SK-N-SH (cell line): ENCODE results near the gene TMEM244. TPM values are rescaled to one million over a fixed set of nuclear protein-coding genes. Genes with fewer than 3 reads are reported as not detected.

Source experiments
- CTCF ChIA-PET: fragments of 300-600, 350-600 bp; formaldehyde crosslinking; extraction: SDS; loops from one replicate; lab custom pipeline; 2021; lab: Yijun Ruan, JAX
- POLR2A ChIA-PET: fragments of 350-600 bp; sonication (Branson Sonifier 250); formaldehyde crosslinking; extraction: SDS; loops from one replicate; lab custom pipeline; 2020; ENCODE audit warnings: antibody characterized with exemption, inconsistent platforms; lab: Yijun Ruan, JAX
- DNase-seq: peaks from one replicate; pipeline ENCODE4 v3.0.0; 2012
- H2AFZ ChIP-seq: fragments of 200-600 bp; sonication (generic); 2 replicates; pipeline ENCODE4 v1.8.1; 2016; ENCODE audit warnings: antibody characterized with exemption, mild to moderate bottlenecking, low read depth
- H3F3A ChIP-seq: fragments of 200-600 bp; sonication (generic); replicated peaks from 2 replicates; pipeline ENCODE3; 2016; ENCODE audit warnings: antibody characterized with exemption, mild to moderate bottlenecking; ENCODE audit not compliant: insufficient read depth
- H3K27ac ChIP-seq, 2 experiments: fragments of 200-500 bp in 1 of 2; fragments of 200-600 bp in 1 of 2; sonication (Bioruptor generic) in 1 of 2; sonication (generic), shearing (Covaris generic) in 1 of 2; 2 replicates each; pipeline versions ENCODE4 v1.5.1 to v1.6.1; 2014 to 2016; ENCODE audit warnings: low read depth in 2 of 2, inconsistent platforms in 1 of 2, low read length in 1 of 2, mild to moderate bottlenecking in 1 of 2, mixed read lengths in 1 of 2
- H3K27me3 ChIP-seq: fragments of 200-600 bp; sonication (generic), shearing (Covaris generic); 2 replicates; pipeline ENCODE4 v1.6.1; 2016; ENCODE audit warnings: mixed run types; ENCODE audit not compliant: insufficient read depth
- H3K36me3 ChIP-seq, 2 experiments: fragments of 200-500 bp in 1 of 2; fragments of 200-600 bp in 1 of 2; sonication (Bioruptor generic) in 1 of 2; sonication (generic) in 1 of 2; replicated peaks in 1 of 2; 2 replicates each; pipeline versions ENCODE3 to v1.5.1; 2014 to 2016; ENCODE audit warnings: low read length in 1 of 2, mild to moderate bottlenecking in 1 of 2; ENCODE audit not compliant: insufficient read depth in 2 of 2, control insufficient read depth in 1 of 2
- H3K4me1 ChIP-seq, 2 experiments: fragments of 200-500 bp in 1 of 2; fragments of 200-600 bp in 1 of 2; sonication (Bioruptor generic) in 1 of 2; sonication (generic), shearing (Covaris generic) in 1 of 2; 2 replicates each; pipeline versions ENCODE4 v1.5.1 to v1.6.1; 2014 to 2016; ENCODE audit warnings: low read depth in 1 of 2, low read length in 1 of 2, mixed run types in 1 of 2; ENCODE audit not compliant: insufficient read depth in 2 of 2, control insufficient read depth in 1 of 2
- H3K4me2 ChIP-seq: fragments of 200-600 bp; sonication (generic), shearing (Covaris generic); 2 replicates; pipeline ENCODE4 v1.6.1; 2017; ENCODE audit warnings: mixed run types
- H3K4me3 ChIP-seq, 2 experiments: fragments of 200-500 bp in 1 of 2; fragments of 200-600 bp in 1 of 2; sonication (Bioruptor generic) in 1 of 2; sonication (generic), shearing (Covaris generic) in 1 of 2; 2 replicates each; pipeline versions ENCODE4 v1.5.1 to v1.8.1; 2014 to 2016; ENCODE audit warnings: low read depth in 2 of 2, inconsistent platforms in 1 of 2, low read length in 1 of 2, mild to moderate bottlenecking in 1 of 2, mixed read lengths in 1 of 2, moderate library complexity in 1 of 2
- H3K79me2 ChIP-seq: fragments of 200-600 bp; sonication (generic); 2 replicates; pipeline ENCODE4 v1.8.1; 2017; ENCODE audit warnings: mild to moderate bottlenecking; ENCODE audit not compliant: insufficient read depth
- H3K9ac ChIP-seq: fragments of 200-600 bp; sonication (generic); 2 replicates; pipeline ENCODE4 v1.6.1; 2017; ENCODE audit warnings: mixed run types
- H3K9me2 ChIP-seq: fragments of 200-600 bp; sonication (generic); 2 replicates; pipeline ENCODE4 v1.6.1; 2017; ENCODE audit warnings: mixed run types
- H3K9me3 ChIP-seq: fragments of 200-600 bp; sonication (generic); 2 replicates; pipeline ENCODE4 v1.6.1; 2017; ENCODE audit warnings: mixed run types, mild to moderate bottlenecking, moderate library complexity
- H4K20me1 ChIP-seq: fragments of 200-600 bp; sonication (generic); 2 replicates; pipeline ENCODE4 v1.6.1; 2017; ENCODE audit warnings: mild to moderate bottlenecking, mixed run types; ENCODE audit not compliant: insufficient read depth
- CHD2 ChIP-seq: fragments of 150-350 bp; IDR thresholded peaks from 2 replicates; pipeline ENCODE4 v1.6.1; 2018; ENCODE audit warnings: low read length; ENCODE audit not compliant: partially characterized antibody
- ELF1 ChIP-seq: IDR thresholded peaks from 2 replicates; pipeline ENCODE4 v1.4.0; 2012
- EP300 ChIP-seq, 2 experiments: IDR thresholded peaks; 2 replicates each; pipeline versions ENCODE4 v1.4.0 to v1.6.1; 2012; ENCODE audit warnings: borderline replicate concordance in 1 of 2, low read depth in 1 of 2, low read length in 1 of 2
- FOSL2 ChIP-seq: IDR thresholded peaks from 2 replicates; pipeline ENCODE4 v1.4.0; 2012; ENCODE audit warnings: low read depth, mild to moderate bottlenecking, moderate library complexity, borderline replicate concordance
- GABPA ChIP-seq: IDR thresholded peaks from 2 replicates; pipeline ENCODE4 v1.4.0; 2012; ENCODE audit warnings: low read depth, mild to moderate bottlenecking
- IRF3 ChIP-seq: fragments of 150-350 bp; IDR thresholded peaks from 2 replicates; pipeline ENCODE4 v1.6.1; 2016; ENCODE audit warnings: mild to moderate bottlenecking, low read depth, low read length
- JUND ChIP-seq: IDR thresholded peaks from 2 replicates; pipeline ENCODE4 v1.4.0; 2012
- MEF2A ChIP-seq: IDR thresholded peaks from 2 replicates; pipeline ENCODE4 v1.4.0; 2012; ENCODE audit warnings: low read depth, borderline replicate concordance
- NRF1 ChIP-seq: IDR thresholded peaks from 2 replicates; pipeline ENCODE4 v1.6.1; 2012; ENCODE audit warnings: low read depth, mild to moderate bottlenecking, low read length
- POLR2AphosphoS5 ChIP-seq: IDR thresholded peaks from 2 replicates; pipeline ENCODE4 v1.6.1; 2012; ENCODE audit warnings: low read depth, low read length
- RCOR1 ChIP-seq: fragments of 150-350 bp; IDR thresholded peaks from 2 replicates; pipeline ENCODE4 v1.6.1; 2017; ENCODE audit warnings: antibody characterized with exemption, low read length
- RXRA ChIP-seq: IDR thresholded peaks from 2 replicates; pipeline ENCODE4 v1.4.0; 2012; ENCODE audit warnings: low read depth, mild to moderate bottlenecking, borderline replicate concordance
- TAF1 ChIP-seq: IDR thresholded peaks from 2 replicates; pipeline ENCODE4 v1.6.1; 2012; ENCODE audit warnings: low read depth, mild to moderate bottlenecking, low read length, moderate library complexity, borderline replicate concordance
- TCF12 ChIP-seq: IDR thresholded peaks from 2 replicates; pipeline ENCODE4 v1.4.0; 2012
- TEAD4 ChIP-seq: IDR thresholded peaks from 2 replicates; pipeline ENCODE4 v1.4.0; 2012; ENCODE audit warnings: mild to moderate bottlenecking, borderline replicate concordance; ENCODE audit not compliant: insufficient read depth
- YY1 ChIP-seq: IDR thresholded peaks from 2 replicates; pipeline ENCODE4 v1.4.0; 2012; ENCODE audit warnings: low read depth, mild to moderate bottlenecking
- polyA plus RNA-seq, 3 experiments: library from polyadenylated mRNA; depleted of rRNA; stranded (reverse); fragments of >200 nt; gene quantifications; 2 replicates each; pipeline ENCODE4 v1.2.3, GENCODE V29; 2012
- TF ChIP-seq, protein P1 (sequence below): fragments of 200-600 bp; sonication (generic); IDR thresholded peaks from 2 replicates; pipeline ENCODE4 v1.6.1; 2017; ENCODE audit warnings: antibody characterized with exemption, mild to moderate bottlenecking, moderate library complexity
- TF ChIP-seq, protein P2 (sequence below): IDR thresholded peaks from 2 replicates; pipeline ENCODE4 v1.4.0; 2012; ENCODE audit warnings: low read depth, borderline replicate concordance
- TF ChIP-seq, protein P3 (sequence below): IDR thresholded peaks from 2 replicates; pipeline ENCODE4 v1.6.1; 2012; ENCODE audit warnings: mild to moderate bottlenecking, low read depth, low read length, moderate library complexity
- TF ChIP-seq, protein P4 (sequence below): fragments of 150-350 bp; IDR thresholded peaks from 2 replicates; pipeline ENCODE4 v1.6.1; 2017; ENCODE audit warnings: antibody characterized with exemption, low read length, low read depth, borderline replicate concordance
- TF ChIP-seq, protein P5 (sequence below): IDR thresholded peaks from 2 replicates; pipeline ENCODE4 v1.4.0; 2012; ENCODE audit warnings: low read depth, borderline replicate concordance

The TMEM244 gene
- polyA plus RNA-seq, 1 of the 3 experiments (the other 2 are of a cell fraction): 4.1 TPM

GRCh38 chr6:129902681-129903080, 41.6 kb upstream of the TMEM244 start (continued):
- TF ChIP-seq RCOR1: no peak
- TF ChIP-seq TCF12: no peak
- TF ChIP-seq, all 33 proteins: peak for 0

DNA sequence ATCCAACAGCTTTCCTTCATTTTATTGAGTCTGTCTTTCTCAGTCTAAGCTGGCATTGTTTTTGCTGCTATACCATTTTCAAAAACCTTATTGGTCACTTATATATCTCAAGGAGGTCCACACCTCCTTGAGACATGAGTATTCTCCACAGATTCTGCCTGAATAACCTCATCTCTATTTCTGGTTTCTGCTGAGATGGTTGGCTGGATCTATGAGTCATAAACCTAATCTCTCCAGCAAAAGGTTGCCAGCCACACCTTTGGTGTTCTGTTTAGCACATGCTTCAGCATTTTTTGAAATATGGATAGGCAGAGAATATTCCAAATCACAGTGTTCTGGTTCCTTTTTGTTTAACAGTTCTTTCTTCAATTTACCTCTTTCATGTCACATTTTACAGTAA, 40.8 kb upstream of the TMEM244 start:
- POLR2A ChIA-PET: no interaction called here
- no peak for DNase-seq

More for the DNA sequence above, 40.8 kb upstream of the TMEM244 start:
- TF ChIP-seq NRF1 (no peak), MEF2A (no peak), ELF1 (no peak), GABPA (no peak), FOSL2 (no peak), EP300 (IDR thresholded peaks at IDR 0.05; ENCODE audit: borderline replicate concordance in 1 of 2, low read depth in 1 of 2, low read length in 1 of 2) (no peak), YY1 (no peak), TCF12 (no peak), TEAD4 (no peak), POLR2AphosphoS5 (no peak), TAF1 (no peak), RXRA (no peak), IRF3 (no peak), JUND (no peak), CHD2 (no peak)
- TF ChIP-seq, protein P1, sequence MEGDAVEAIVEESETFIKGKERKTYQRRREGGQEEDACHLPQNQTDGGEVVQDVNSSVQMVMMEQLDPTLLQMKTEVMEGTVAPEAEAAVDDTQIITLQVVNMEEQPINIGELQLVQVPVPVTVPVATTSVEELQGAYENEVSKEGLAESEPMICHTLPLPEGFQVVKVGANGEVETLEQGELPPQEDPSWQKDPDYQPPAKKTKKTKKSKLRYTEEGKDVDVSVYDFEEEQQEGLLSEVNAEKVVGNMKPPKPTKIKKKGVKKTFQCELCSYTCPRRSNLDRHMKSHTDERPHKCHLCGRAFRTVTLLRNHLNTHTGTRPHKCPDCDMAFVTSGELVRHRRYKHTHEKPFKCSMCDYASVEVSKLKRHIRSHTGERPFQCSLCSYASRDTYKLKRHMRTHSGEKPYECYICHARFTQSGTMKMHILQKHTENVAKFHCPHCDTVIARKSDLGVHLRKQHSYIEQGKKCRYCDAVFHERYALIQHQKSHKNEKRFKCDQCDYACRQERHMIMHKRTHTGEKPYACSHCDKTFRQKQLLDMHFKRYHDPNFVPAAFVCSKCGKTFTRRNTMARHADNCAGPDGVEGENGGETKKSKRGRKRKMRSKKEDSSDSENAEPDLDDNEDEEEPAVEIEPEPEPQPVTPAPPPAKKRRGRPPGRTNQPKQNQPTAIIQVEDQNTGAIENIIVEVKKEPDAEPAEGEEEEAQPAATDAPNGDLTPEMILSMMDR: no peak
- TF ChIP-seq, protein P2, sequence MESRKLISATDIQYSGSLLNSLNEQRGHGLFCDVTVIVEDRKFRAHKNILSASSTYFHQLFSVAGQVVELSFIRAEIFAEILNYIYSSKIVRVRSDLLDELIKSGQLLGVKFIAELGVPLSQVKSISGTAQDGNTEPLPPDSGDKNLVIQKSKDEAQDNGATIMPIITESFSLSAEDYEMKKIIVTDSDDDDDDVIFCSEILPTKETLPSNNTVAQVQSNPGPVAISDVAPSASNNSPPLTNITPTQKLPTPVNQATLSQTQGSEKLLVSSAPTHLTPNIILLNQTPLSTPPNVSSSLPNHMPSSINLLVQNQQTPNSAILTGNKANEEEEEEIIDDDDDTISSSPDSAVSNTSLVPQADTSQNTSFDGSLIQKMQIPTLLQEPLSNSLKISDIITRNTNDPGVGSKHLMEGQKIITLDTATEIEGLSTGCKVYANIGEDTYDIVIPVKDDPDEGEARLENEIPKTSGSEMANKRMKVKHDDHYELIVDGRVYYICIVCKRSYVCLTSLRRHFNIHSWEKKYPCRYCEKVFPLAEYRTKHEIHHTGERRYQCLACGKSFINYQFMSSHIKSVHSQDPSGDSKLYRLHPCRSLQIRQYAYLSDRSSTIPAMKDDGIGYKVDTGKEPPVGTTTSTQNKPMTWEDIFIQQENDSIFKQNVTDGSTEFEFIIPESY: no peak
- TF ChIP-seq, protein P3, sequence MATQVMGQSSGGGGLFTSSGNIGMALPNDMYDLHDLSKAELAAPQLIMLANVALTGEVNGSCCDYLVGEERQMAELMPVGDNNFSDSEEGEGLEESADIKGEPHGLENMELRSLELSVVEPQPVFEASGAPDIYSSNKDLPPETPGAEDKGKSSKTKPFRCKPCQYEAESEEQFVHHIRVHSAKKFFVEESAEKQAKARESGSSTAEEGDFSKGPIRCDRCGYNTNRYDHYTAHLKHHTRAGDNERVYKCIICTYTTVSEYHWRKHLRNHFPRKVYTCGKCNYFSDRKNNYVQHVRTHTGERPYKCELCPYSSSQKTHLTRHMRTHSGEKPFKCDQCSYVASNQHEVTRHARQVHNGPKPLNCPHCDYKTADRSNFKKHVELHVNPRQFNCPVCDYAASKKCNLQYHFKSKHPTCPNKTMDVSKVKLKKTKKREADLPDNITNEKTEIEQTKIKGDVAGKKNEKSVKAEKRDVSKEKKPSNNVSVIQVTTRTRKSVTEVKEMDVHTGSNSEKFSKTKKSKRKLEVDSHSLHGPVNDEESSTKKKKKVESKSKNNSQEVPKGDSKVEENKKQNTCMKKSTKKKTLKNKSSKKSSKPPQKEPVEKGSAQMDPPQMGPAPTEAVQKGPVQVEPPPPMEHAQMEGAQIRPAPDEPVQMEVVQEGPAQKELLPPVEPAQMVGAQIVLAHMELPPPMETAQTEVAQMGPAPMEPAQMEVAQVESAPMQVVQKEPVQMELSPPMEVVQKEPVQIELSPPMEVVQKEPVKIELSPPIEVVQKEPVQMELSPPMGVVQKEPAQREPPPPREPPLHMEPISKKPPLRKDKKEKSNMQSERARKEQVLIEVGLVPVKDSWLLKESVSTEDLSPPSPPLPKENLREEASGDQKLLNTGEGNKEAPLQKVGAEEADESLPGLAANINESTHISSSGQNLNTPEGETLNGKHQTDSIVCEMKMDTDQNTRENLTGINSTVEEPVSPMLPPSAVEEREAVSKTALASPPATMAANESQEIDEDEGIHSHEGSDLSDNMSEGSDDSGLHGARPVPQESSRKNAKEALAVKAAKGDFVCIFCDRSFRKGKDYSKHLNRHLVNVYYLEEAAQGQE: no peak
- TF ChIP-seq, protein P4, sequence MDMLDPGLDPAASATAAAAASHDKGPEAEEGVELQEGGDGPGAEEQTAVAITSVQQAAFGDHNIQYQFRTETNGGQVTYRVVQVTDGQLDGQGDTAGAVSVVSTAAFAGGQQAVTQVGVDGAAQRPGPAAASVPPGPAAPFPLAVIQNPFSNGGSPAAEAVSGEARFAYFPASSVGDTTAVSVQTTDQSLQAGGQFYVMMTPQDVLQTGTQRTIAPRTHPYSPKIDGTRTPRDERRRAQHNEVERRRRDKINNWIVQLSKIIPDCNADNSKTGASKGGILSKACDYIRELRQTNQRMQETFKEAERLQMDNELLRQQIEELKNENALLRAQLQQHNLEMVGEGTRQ: no peak
- TF ChIP-seq, protein P5, sequence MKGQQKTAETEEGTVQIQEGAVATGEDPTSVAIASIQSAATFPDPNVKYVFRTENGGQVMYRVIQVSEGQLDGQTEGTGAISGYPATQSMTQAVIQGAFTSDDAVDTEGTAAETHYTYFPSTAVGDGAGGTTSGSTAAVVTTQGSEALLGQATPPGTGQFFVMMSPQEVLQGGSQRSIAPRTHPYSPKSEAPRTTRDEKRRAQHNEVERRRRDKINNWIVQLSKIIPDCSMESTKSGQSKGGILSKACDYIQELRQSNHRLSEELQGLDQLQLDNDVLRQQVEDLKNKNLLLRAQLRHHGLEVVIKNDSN: no peak
- Histone ChIP-seq H3K4me2 (no peak overlapping the region), H3K4me1 (no peaks in the 10 kb centered on the region), H2AFZ (no peak overlapping the region), H4K20me1 (no peaks in the 10 kb centered on the region), H3F3A (no peaks in the 10 kb centered on the region), H3K4me3 (no peak overlapping the region), H3K27ac (no peak overlapping the region), H3K9me2 (no peaks in the 10 kb centered on the region), H3K9me3 (no peaks in the 10 kb centered on the region; the same call in 1 of the 2 replicates), H3K9ac (no peak overlapping the region), H3K27me3 (no peaks in the 10 kb centered on the region), H3K36me3 (no peaks in the 10 kb centered on the region), H3K79me2 (no peaks in the 10 kb centered on the region)
- CTCF ChIA-PET: no interaction called here
